Endodermal cell (in vitro differentiated cells): ENCODE measurements around the gene FUOM. TPM values are rescaled to one million over a fixed set of nuclear protein-coding genes. Genes with fewer than 3 reads are reported as not detected.

ENCODE experiments used
- DNase-seq: peaks from one replicate; pipeline ENCODE4 v3.0.0-alpha.2; 2017
- H3K27ac ChIP-seq: 2 replicates; pipeline ENCODE4 v1.5.1; 2013; ENCODE audit warnings: mild to moderate bottlenecking, low read depth, low read length, moderate library complexity
- H3K27me3 ChIP-seq: 2 replicates; pipeline ENCODE4 v1.6.1; 2013; ENCODE audit warnings: mild to moderate bottlenecking, low read length, moderate library complexity; ENCODE audit not compliant: insufficient read depth, control insufficient read depth, poor library complexity, severe bottlenecking
- H3K36me3 ChIP-seq: 2 replicates; pipeline ENCODE4 v1.7.0; 2013; ENCODE audit warnings: mild to moderate bottlenecking, low read length, moderate library complexity; ENCODE audit not compliant: control insufficient read depth, insufficient read depth
- H3K4me1 ChIP-seq: one replicate; pipeline ENCODE4 v1.7.0; 2013; ENCODE audit warnings: low read length; ENCODE audit not compliant: control insufficient read depth, insufficient read depth
- H3K4me3 ChIP-seq: 2 replicates; pipeline ENCODE4 v1.5.1; 2013; ENCODE audit warnings: mild to moderate bottlenecking, low read length, moderate library complexity
- H3K9ac ChIP-seq: 2 replicates; pipeline ENCODE4 v1.6.1; 2013; ENCODE audit warnings: mild to moderate bottlenecking, low read length, moderate library complexity; ENCODE audit not compliant: poor library complexity, severe bottlenecking; ENCODE audit errors: extremely low read depth
- H3K9me3 ChIP-seq: 2 replicates; pipeline ENCODE4 v1.6.1; 2013; ENCODE audit warnings: mild to moderate bottlenecking, low read length, moderate library complexity; ENCODE audit not compliant: control insufficient read depth
- H3K27ac Mint-ChIP-seq: 2 replicates; pipeline ENCODE4 v1.8.0; 2020; ENCODE audit warnings: mixed read lengths
- H3K27me3 Mint-ChIP-seq: 2 replicates; pipeline ENCODE4 v1.8.0; 2021; ENCODE audit warnings: mild to moderate bottlenecking, mixed read lengths; ENCODE audit not compliant: insufficient read depth
- H3K36me3 Mint-ChIP-seq: 2 replicates; pipeline ENCODE4 v1.8.0; 2020; ENCODE audit warnings: low read depth, mixed read lengths
- H3K4me1 Mint-ChIP-seq: 2 replicates; pipeline ENCODE4 v1.8.0; 2020; ENCODE audit warnings: mixed read lengths
- H3K4me3 Mint-ChIP-seq: 2 replicates; pipeline ENCODE4 v1.8.0; 2020; ENCODE audit warnings: mild to moderate bottlenecking, moderate library complexity, mixed read lengths
- H3K9me3 Mint-ChIP-seq: 2 replicates; pipeline ENCODE4 v1.8.0; 2020; ENCODE audit warnings: mild to moderate bottlenecking, mixed read lengths
- WGBS, 2 experiments: methylation state at CpG; one replicate each; pipeline versions ENCODE4 v1.1.5 to v1.1.7; 2013; ENCODE audit warnings: missing lambda C conversion rate in 2 of 2, mixed read lengths in 1 of 2; ENCODE audit not compliant: insufficient coverage in 1 of 2, insufficient read length in 1 of 2; 5-methylcytosine and 5-hydroxymethylcytosine counted together
- total RNA-seq, 2 donors: library from RNA; stranded (reverse); fragmentation: NEBNext Ultra II Directional in 1 of 2; extraction: Animal tissue kit (Norgen Biotek cat#: 25700) in 1 of 2; gene quantifications; 2 replicates in 1 of 2; 3 replicates in 1 of 2; pipeline ENCODE4 v1.2.1, GENCODE V29; 2021
- TF ChIP-seq, protein P1 (sequence below): fragments of 200-600 bp; sonication (generic); conservative IDR thresholded peaks from 2 replicates; pipeline ENCODE4 v1.5.0; 2021; ENCODE audit warnings: antibody characterized with exemption, mild to moderate bottlenecking

The FUOM gene
- total RNA-seq, 2 donors from 2014 or later, result 81.0 to 83.9 TPM

DNA sequence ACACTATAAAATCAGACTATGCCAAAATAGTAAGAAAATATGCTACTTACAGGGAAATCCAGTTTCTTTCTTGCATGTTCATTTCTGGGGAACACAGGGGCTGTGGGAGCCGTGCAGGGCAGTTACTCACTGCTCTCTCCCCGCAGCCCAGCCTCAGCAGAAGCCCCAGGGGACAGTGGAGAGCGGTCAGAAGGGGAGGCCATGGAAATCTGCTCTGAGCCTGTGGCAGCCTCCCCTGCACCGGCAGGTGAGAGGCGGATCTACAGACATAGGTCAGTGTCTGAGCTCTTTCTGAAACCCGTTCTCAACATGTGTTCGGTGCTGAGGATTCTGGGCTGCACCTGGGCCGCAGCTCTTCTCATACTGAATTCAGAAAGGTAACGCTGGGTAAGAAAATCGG lies 46.2 kb downstream of the FUOM start:
- no peak overlapping the region for H3K9ac ChIP-seq
- no peak overlapping the region for H3K27ac ChIP-seq
- 97 to 98% methylated on average over 10 of the region's 10 CpGs for WGBS, 2 experiments
- Mint-ChIP-seq H3K4me3 (no peak overlapping the region), H3K27me3 (peaks cover 5% of the 10 kb centered on the region), H3K9me3 (no peaks in the 10 kb centered on the region), H3K4me1 (peaks cover 8% of the 10 kb centered on the region), H3K27ac (no peak overlapping the region), H3K36me3 (peaks cover 22% of the 10 kb centered on the region)
- H3K27me3 ChIP-seq, result no peaks in the 10 kb centered on the region
- peaks cover 28% of the 10 kb centered on the region for H3K36me3 ChIP-seq
- no peaks in the 10 kb centered on the region for H3K9me3 ChIP-seq
- peaks cover 6% of the 10 kb centered on the region for H3K4me1 ChIP-seq
- DNase-seq, result no peak
- H3K4me3 ChIP-seq, result no peak overlapping the region
- TF ChIP-seq, protein P1, sequence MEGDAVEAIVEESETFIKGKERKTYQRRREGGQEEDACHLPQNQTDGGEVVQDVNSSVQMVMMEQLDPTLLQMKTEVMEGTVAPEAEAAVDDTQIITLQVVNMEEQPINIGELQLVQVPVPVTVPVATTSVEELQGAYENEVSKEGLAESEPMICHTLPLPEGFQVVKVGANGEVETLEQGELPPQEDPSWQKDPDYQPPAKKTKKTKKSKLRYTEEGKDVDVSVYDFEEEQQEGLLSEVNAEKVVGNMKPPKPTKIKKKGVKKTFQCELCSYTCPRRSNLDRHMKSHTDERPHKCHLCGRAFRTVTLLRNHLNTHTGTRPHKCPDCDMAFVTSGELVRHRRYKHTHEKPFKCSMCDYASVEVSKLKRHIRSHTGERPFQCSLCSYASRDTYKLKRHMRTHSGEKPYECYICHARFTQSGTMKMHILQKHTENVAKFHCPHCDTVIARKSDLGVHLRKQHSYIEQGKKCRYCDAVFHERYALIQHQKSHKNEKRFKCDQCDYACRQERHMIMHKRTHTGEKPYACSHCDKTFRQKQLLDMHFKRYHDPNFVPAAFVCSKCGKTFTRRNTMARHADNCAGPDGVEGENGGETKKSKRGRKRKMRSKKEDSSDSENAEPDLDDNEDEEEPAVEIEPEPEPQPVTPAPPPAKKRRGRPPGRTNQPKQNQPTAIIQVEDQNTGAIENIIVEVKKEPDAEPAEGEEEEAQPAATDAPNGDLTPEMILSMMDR, result no peak

- no peak overlapping the region for H3K9ac ChIP-seq
- peaks cover 22% of the 10 kb centered on the region for H3K36me3 Mint-ChIP-seq
- no peak overlapping the region for H3K4me3 Mint-ChIP-seq
- no peaks in the 10 kb centered on the region for H3K9me3 ChIP-seq
- TF ChIP-seq, protein P1, result no peak
- peaks cover 11% of the 10 kb centered on the region for H3K4me1 ChIP-seq
- DNase-seq, result no peak
- H3K4me3 ChIP-seq, result no peak overlapping the region
- peaks cover 28% of the 10 kb centered on the region for H3K36me3 ChIP-seq
- no peak overlapping the region for H3K27ac ChIP-seq
- H3K4me1 Mint-ChIP-seq, result peaks cover 14% of the 10 kb centered on the region
- no peaks in the 10 kb centered on the region for H3K9me3 Mint-ChIP-seq
- H3K27me3 ChIP-seq, result no peaks in the 10 kb centered on the region
- 95 to 100% methylated on average over 2 to 8 of the region's 8 CpGs for WGBS, 2 experiments
- H3K27ac Mint-ChIP-seq, result no peak overlapping the region
- H3K27me3 Mint-ChIP-seq, result peaks cover 1% of the 10 kb centered on the region
Measured at GRCh38 chr10:133310789-133311188, 47.0 kb downstream of the FUOM start.

DNA sequence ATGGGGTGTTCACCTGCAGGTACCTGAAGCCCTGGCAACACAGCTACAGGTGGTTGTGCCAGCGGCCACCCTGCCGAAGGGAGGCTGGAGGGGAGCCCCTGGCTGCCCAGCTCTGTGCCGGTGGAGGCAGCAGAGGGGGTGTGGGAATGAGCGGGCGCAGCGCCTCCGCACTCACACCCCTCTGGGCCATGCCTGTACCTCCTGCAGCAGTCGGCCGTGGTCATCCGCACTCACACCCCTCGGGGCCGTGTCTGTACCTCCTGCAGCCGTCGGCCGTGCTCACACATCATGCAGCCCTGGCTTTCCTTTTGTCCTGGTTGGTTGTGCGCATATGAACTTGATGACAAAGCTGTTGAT lies 47.4 kb downstream of the FUOM start:
- Histone ChIP-seq H3K9me3 (no peaks in the 10 kb centered on the region), H3K36me3 (peaks cover 28% of the 10 kb centered on the region), H3K27ac (no peak overlapping the region), H3K9ac (no peak overlapping the region), H3K27me3 (no peaks in the 10 kb centered on the region), H3K4me3 (no peak overlapping the region), H3K4me1 (peaks cover 14% of the 10 kb centered on the region)
- WGBS, 2 experiments, result 93 to 96% methylated on average over 14 to 16 of the region's 16 CpGs
- TF ChIP-seq, protein P1, result no peak
- H3K4me1 Mint-ChIP-seq, result peaks cover 17% of the 10 kb centered on the region
- H3K4me3 Mint-ChIP-seq, result no peak overlapping the region
- no peak overlapping the region for H3K27ac Mint-ChIP-seq
- peaks cover 24% of the 10 kb centered on the region for H3K36me3 Mint-ChIP-seq
- no peak for DNase-seq
- H3K27me3 Mint-ChIP-seq, result peaks cover 1% of the 10 kb centered on the region
- no peaks in the 10 kb centered on the region for H3K9me3 Mint-ChIP-seq
